Heart left ventricle (tissue), 16 donors: ENCODE data around the gene PRKAR1B. TPM values are rescaled to one million over a fixed set of nuclear protein-coding genes. Genes with fewer than 3 reads are reported as not detected.
A peak's percentile ranks its signal among the peaks of the same experiment; 100 is the strongest.

Source experiments
- ATAC-seq, 4 donors: fragments of 200-7000 bp; cut with Tn5 transposase; one replicate each; pipeline ENCODE4 v1.9.1; 2020 to 2022; ENCODE audit warnings: moderate library complexity in 4 of 4, mild to moderate bottlenecking in 3 of 4, moderate number of reproducible peaks in 1 of 4
- DNase-seq, 5 donors: peaks; one replicate each; pipeline ENCODE4 v3.0.0-alpha.2; 2020
- H3K27ac ChIP-seq, 12 donors: fragments of 200-600 bp; sonication (generic) in 4 of 12; one replicate each; pipeline versions ENCODE4 v1.5.0 to v1.8.0; 2016 to 2022; ENCODE audit warnings: mild to moderate bottlenecking in 2 of 12
- H3K27me3 ChIP-seq, 9 donors: fragments of 200-600 bp; sonication (generic) in 2 of 9; one replicate each; pipeline versions ENCODE4 v1.5.1 to v1.8.0; 2016 to 2022; ENCODE audit warnings: mild to moderate bottlenecking in 3 of 9
- H3K36me3 ChIP-seq, 9 donors: fragments of 200-600 bp; sonication (generic) in 2 of 9; one replicate each; pipeline versions ENCODE4 v1.5.0 to v1.8.0; 2018 to 2022; ENCODE audit warnings: mild to moderate bottlenecking in 2 of 9
- H3K4me1 ChIP-seq, 12 donors: fragments of 200-600 bp; sonication (generic) in 4 of 12; one replicate each; pipeline versions ENCODE4 v1.5.0 to v1.8.0; 2016 to 2022; ENCODE audit warnings: mild to moderate bottlenecking in 3 of 12
- H3K4me3 ChIP-seq, 12 donors: fragments of 200-600 bp; sonication (generic) in 4 of 12; one replicate each; pipeline versions ENCODE4 v1.5.0 to v1.8.0; 2017 to 2022; ENCODE audit warnings: mild to moderate bottlenecking in 9 of 12, moderate library complexity in 4 of 12
- H3K9me3 ChIP-seq, 12 donors: fragments of 200-600 bp; sonication (generic) in 4 of 12; one replicate each; pipeline versions ENCODE4 v1.5.0 to v1.8.0; 2016 to 2022; ENCODE audit warnings: mild to moderate bottlenecking in 1 of 12
- CTCF ChIP-seq, 12 donors: fragments of 200-600 bp; sonication (generic) in 4 of 12; IDR thresholded peaks; one replicate each; pipeline versions ENCODE4 v1.5.0 to v1.8.0; 2018 to 2022; ENCODE audit warnings: antibody characterized with exemption in 12 of 12, mild to moderate bottlenecking in 5 of 12
- POLR2A ChIP-seq, 2 donors: fragments of 450-650 bp; IDR thresholded peaks; one replicate each; pipeline ENCODE4 v1.6.1; 2017; ENCODE audit warnings: antibody characterized with exemption in 2 of 2, mild to moderate bottlenecking in 2 of 2, moderate library complexity in 2 of 2
- WGBS, 4 donors: extraction: QIAGEN DNeasy Blood & Tissue Kit in 2 of 4; methylation state at CpG; one replicate each; pipeline versions ENCODE4 v1.1.5 to v1.1.7; 2013 to 2018; 5-methylcytosine and 5-hydroxymethylcytosine counted together
- intact Hi-C, 10 donors: fragments of 100-400 bp; cut with DNase I; formaldehyde crosslinking; loops; one replicate each; pipeline versions ENCODE4 v1.11.1 to v1.14.2; 2022
- polyA plus RNA-seq, 2 donors: library from polyadenylated mRNA; stranded (reverse); fragments of 200-250 nt; gene quantifications; one replicate each; pipeline ENCODE4 v1.2.3, GENCODE V29; 2013
- total RNA-seq, 9 donors: library from RNA; depleted of rRNA in 2 of 9; stranded (reverse); fragments of >200 nt in 2 of 9; fragmentation: NEBNext Ultra II Directional in 3 of 9; extraction: Animal tissue kit (Norgen Biotek cat#: 25700) in 3 of 9; gene quantifications; one replicate each; pipeline versions ENCODE4 v1.1.0 to v1.2.4, GENCODE V29; 2016 to 2023
- donor health status: ischemic (EF 13 %, LVEDD 7.1; RV severe dilation, severe dysfunction).
- donor health status: healthy with polysubstance abuse.
- donor health status: DM: no; HTN: yes; CAD: no.
- donor health status: DM: no; HTN: no; CAD: no.
- donor health status: ischemic (EF 25% LVEDD 6.9; RV normal size, moderate dysfunction).
- donor health status: ischemic (EF 25% LVEDD 5.7; RV mildly dilated, moderate dysfunction).
- donor health status: healthy.
- donor health status: DM: yes; HTN: yes; CAD: no.
- donor health status: ischemic (EF 35%, LVEDD 5.7; RV mildly dilated, moderate dysfunction).
- donor health status: nonischemic (EF 11% LVEDD 7.7; RV severe dilation, severe dysfunction).
- donor health status: DM: yes; HTN: yes; CAD: no.
- donor health status: PGD.
- donor health status: ischemic (EF 29% LVEDD 5.4; RV normal size, mild dysfunction).
- donor health status: nonischemic (EF 23%, LVEDD 6.1; RV moderate dilation, normal function).

The PRKAR1B gene
- total and polyA plus RNA-seq, 11 donors, result 4.1 to 22.2 (median 17.9) TPM

- H3K27ac ChIP-seq, result peak overlapping the region in 1 of 12 donors; percentile 38
- H3K27me3 ChIP-seq, result no peaks in the 10 kb centered on the region
- DNase-seq, result peak in 1 of 5 donors; percentile 32
These were observed 118.1 kb downstream of the PRKAR1B start for GRCh38 chr7:608954-609353.

GRCh38 chr7:608361-608760 is 118.7 kb downstream of the PRKAR1B start:
- no peak for TF ChIP-seq CTCF (IDR thresholded peaks at IDR 0.05)
- no peak for TF ChIP-seq POLR2A (IDR thresholded peaks at IDR 0.05)
- H3K27ac ChIP-seq, result peak overlapping the region in 5 of 12 donors; percentile 14 to 63 (median 43)
- H3K27me3 ChIP-seq, result no peaks in the 10 kb centered on the region
- no peak overlapping the region for H3K4me3 ChIP-seq
- no peak for DNase-seq
- ATAC-seq, result no peak
- 30 to 60% (median 36%) methylated on average over 1 to 2 of the region's 2 CpGs for WGBS, 4 donors
- H3K4me1 ChIP-seq, result peaks cover 0 to 59% (median 35%) of the 10 kb centered on the region in 12 donors
- intact Hi-C loops, result no loop called here
- H3K36me3 ChIP-seq, result peaks cover 0 to 14% (median 0%) of the 10 kb centered on the region in 9 donors
- no peaks in the 10 kb centered on the region for H3K9me3 ChIP-seq

More at GRCh38 chr7:608954-609353, 118.1 kb downstream of the PRKAR1B start:
- Histone ChIP-seq H3K9me3 (no peaks in the 10 kb centered on the region), H3K4me3 (no peak overlapping the region), H3K4me1 (peaks cover 0 to 55% (median 32%) of the 10 kb centered on the region in 12 donors), H3K36me3 (peaks cover 0 to 14% (median 0%) of the 10 kb centered on the region in 9 donors)
- ATAC-seq, result no peak
- TF ChIP-seq POLR2A (IDR thresholded peaks at IDR 0.05) (no peak), CTCF (IDR thresholded peaks at IDR 0.05) (no peak)
- intact Hi-C loops, result no loop called here
- 76 to 86% (median 78%) methylated on average over 7 to 8 of the region's 8 CpGs for WGBS, 4 donors

- 77 to 89% (median 80%) methylated on average over 10 to 13 of the region's 13 CpGs for WGBS, 4 donors
- Histone ChIP-seq H3K27ac (peak overlapping the region in 5 of 12 donors; percentile 14 to 63 (median 43)), H3K9me3 (no peaks in the 10 kb centered on the region), H3K36me3 (peaks cover 0 to 14% (median 0%) of the 10 kb centered on the region in 9 donors), H3K27me3 (no peaks in the 10 kb centered on the region), H3K4me1 (peaks cover 0 to 64% (median 36%) of the 10 kb centered on the region in 12 donors), H3K4me3 (no peak overlapping the region)
- peak in 1 of 5 donors; percentile 32 for DNase-seq
- TF ChIP-seq CTCF (IDR thresholded peaks at IDR 0.05) (no peak), POLR2A (IDR thresholded peaks at IDR 0.05) (no peak)
- no peak for ATAC-seq
- intact Hi-C loops, result no loop called here
These were observed 119.1 kb downstream of the PRKAR1B start for GRCh38 chr7:607938-608337.

- no peak for TF ChIP-seq CTCF (IDR thresholded peaks at IDR 0.05)
- no peak for TF ChIP-seq POLR2A (IDR thresholded peaks at IDR 0.05)
These were observed 121.2 kb downstream of the PRKAR1B start for GRCh38 chr7:605661-606450.

More at GRCh38 chr7:605661-606450, 121.2 kb downstream of the PRKAR1B start:
- H3K9me3 ChIP-seq, result no peaks in the 10 kb centered on the region
- no peak overlapping the region for H3K4me3 ChIP-seq
- peaks cover 0 to 14% (median 0%) of the 10 kb centered on the region in 9 donors for H3K36me3 ChIP-seq
- 92 to 93% (median 93%) methylated on average over 33 of the region's 33 CpGs for WGBS, 4 donors
- peak overlapping the region in 2 of 12 donors; percentile 91 to 95 for H3K27ac ChIP-seq
- DNase-seq (peak in 1 of 5 donors; percentile 41), ATAC-seq (no peak)
- H3K27me3 ChIP-seq, result no peaks in the 10 kb centered on the region
- intact Hi-C loops, result no loop called here
- peaks cover 0 to 77% (median 44%) of the 10 kb centered on the region in 12 donors for H3K4me1 ChIP-seq
